Forelimb muscle (tissue), 1 donor: ENCODE results near the gene MYRIP. TPM values are rescaled to one million over a fixed set of nuclear protein-coding genes. Genes with fewer than 3 reads are reported as not detected.
"Not testable (repeated sequence)": the region's sequence is repeated elsewhere in the genome, so short reads cannot be mapped to it uniquely, and the experiment has no call there.

Experiments
- DNase-seq: peaks from one replicate; pipeline ENCODE4 v3.0.0-alpha.2; 2013; ENCODE audit warnings: low read depth
- polyA plus RNA-seq: library from polyadenylated mRNA; unstranded; fragments of 120-200 nt; gene quantifications from one replicate; pipeline ENCODE4 v1.2.1, GENCODE V29; 2013; ENCODE audit not compliant: insufficient read length

Gene MYRIP
- polyA plus RNA-seq, 1 donor: 0.89 TPM

DNA sequence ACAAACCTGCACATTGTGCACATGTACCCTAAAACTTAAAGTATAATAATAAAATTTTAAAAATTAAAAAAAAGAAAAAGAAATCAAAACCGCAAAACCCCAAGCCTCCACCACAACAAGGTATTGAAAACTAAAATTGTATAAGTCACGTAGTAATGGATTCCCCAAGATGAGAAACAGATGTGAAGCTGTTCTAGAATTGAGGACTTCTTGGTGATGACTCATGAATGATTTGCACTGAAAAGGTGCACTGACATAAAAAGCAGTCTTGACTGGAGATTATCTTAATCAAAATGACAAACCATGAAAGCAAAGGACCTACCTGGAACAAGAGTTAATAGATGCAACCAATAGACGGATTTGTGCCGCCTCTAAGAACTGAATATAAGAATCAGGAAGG is 225.8 kb downstream of the MYRIP start:
- DNase-seq: no peak

DNA sequence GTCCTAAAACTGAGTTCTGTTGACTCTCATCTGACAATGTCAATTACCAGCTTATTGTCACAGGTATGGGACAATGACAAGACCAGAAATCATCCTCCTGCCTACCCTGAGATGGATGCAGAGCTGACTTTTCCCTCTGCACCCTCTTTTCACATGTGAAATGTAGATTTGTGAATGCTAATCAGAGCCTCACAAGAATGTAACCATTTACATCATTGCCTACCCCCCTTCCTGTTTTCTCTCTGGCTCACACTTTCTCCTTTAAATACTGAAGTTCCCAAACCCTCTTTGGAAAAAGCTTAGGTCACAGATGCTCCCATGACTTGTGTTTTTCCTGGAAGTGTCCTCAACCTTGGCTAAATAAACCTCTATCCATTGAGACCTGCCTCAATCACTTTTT is 228.2 kb downstream of the MYRIP start:
- DNase-seq: no peak

DNA sequence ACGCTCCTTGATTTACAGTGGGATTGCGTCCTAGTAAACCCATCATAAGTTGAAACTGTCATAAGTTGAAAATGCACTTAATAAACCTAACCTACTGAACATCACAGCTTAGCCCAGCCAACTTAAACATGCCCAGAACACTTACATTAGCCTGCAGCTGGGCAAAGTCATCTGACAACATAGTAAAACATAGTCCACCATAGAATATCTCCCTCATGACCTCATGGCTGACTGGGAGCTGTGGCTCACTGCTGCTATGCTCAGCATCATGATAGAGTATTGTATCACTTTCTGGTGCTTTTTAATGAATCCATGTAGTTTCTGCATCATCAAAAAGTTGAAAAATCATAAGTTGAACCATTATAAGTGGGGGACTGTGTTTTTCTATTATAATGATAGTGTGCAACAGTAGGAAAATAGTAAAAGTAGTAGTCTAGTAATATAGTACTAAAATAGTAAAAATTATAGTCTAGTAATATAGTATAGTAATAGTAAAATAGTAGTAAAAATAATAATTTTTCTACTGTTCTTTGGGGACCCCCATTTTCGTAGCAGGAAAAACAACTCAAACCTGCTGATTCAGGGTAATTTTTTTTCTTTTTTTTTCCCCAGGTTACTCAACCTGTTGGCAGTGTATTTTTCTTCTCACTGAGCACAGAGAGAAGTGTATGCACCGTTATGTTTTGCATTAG is 233.5 kb downstream of the MYRIP start:
- DNase-seq: no peak

DNA sequence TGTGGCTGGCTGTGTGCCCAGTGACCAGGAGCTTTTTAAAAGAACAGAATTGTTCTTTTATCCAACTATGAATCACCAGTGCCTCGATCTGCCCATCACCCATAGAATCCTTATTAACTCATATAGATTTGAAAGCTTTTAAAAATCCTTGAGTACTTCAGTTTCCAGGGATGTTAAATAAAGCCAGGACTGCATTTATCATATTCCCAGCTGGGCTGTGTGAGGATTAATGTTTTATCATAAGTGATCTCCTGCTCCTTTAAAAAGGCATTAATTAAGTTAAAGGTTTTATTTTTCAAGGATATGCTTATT is 234.0 kb downstream of the MYRIP start:
- DNase-seq: no peak

DNA sequence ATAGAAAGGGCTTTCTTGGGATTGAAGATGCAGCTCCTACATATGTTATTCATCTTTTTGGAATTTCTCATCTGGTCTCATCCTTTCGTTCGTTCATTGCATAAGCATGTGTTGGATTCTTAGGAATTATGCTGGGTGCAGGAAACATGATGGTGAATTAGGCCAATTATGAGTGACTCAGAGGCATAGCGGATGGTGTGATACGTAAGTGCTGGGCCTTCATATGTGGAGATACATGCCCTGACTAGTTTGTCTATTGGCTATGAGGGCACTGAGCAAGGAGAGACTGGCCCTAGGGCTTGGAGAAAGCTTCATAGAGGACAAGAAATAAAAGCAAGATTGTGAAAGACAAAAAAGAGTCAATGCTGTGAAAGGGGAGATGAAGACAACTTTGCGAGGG is 235.1 kb downstream of the MYRIP start:
- DNase-seq: no peak

DNA sequence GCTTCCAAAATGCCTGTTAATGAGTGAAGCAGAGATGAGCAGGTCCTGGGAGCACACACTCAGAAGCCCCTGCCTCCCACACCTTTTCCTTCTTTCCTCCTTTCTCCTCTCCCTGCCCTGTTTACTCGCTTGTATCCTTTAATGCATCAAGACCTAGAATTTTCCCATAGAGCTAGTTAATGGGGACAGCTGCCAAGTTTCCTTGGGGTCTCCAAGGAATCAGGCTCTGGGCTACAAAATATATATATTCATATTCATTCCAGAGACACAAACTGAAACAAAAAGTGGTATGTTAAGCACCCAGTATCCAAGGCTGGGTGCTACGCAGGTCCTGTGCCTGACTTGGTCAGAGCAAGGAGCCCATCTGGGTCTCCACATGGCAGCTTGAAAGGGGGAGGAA is 235.6 kb downstream of the MYRIP start:
- no peak for DNase-seq

DNA sequence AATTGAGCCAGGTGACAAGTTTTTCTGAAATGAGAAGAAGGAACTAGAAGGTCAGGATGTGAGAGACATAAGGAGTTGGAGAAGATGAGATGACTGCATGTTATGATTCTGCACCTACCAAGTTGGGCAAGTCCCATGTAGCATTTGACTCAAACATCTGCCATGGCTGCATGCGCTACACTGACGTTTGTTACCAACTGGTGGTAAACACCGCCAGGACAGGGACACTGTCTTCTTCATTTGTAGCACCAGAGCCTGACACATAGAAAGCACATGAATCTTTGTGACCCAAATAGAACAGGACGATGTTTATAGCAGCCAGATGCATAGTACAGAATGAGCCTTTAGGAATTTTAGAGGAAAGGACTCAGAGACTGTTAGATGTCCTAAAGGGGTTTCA is 236.7 kb downstream of the MYRIP start:
- no peak for DNase-seq

DNA sequence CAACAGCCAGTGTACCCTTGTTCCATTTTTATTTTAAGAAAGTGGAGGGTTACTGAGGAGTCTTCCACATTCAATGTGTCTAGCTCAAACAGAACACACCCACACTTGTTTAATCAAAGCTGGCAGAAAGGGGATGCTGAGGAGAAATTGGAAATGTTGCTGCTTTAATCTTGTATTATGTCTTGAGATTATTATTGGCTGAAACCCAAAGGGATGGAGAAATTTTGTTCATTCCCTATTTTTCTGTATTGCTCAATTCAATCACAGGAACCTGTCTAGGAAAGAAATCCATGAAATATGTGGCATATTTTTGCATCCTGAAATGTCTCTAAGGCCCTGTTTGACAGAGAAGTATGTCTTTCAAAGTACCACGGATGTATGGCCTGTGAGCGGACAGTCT is 238.0 kb downstream of the MYRIP start:
- no peak for DNase-seq

DNA sequence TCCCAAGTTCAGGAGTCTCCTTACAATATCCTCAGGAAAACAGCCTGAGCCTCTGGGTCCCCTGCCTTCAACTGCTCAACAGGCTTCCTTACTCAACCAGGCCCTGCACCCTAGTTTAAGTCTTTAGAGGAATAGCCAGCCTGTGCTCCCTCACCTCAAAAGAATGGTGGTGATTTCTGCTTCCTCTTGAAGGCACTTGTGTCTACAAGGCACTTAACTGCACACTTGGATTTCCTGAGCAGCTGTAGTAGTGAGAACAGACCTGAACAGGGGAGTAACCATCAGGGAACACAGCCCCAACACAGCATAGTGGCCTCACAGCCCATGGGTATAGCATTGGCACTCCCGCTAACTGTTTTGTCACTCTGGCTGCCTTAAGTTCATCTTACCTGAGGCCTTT is 244.3 kb downstream of the MYRIP start:
- no peak for DNase-seq

DNA sequence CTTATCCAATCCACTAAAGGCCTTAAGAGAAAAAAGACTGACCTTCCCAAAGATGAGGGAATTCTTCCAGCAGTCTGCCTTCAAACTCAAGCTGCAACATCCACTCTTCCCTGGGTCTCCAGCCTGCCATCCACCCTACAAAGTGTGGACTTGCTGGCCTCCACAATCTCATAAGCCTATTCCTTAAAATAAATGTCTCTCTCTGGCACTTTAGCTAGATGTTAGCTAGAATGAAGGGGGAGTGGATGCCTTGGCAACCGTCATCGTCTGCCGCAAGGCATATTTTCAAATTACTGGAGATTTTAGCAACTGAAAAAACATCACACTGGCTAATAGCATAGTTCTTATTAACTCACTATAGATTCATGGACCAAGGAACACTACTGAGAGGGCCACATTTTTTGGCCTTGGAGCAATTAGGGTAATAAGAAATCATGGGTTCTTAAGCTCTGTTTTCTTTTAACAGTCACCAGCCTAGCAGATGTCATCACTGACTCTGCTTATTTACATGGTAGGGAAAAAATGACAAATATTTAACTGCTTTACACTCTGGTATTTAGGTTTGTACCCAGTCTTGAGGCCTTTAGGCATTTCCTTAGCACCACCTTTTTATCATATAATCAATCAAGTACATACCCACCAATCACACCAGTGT is 245.3 kb downstream of the MYRIP start:
- DNase-seq: no peak

DNA sequence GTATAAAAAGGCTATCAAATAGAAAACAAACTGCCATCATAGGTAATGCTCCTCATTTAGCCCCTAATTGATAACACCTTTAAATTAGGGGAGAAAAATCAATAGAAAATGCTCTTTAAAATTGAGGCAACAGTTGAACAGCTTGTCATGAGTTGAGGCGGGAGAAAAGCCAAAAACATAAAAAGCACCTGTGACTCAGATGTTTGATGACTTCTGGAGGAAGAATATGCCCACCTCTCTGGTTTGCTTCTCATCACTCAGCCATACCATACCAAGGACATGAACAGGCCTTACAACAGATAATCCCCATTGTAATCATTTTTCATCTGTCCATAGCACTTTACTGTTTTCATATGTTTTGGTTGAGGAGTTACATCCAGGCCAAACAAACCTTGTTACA is 246.0 kb downstream of the MYRIP start:
- no peak for DNase-seq

DNA sequence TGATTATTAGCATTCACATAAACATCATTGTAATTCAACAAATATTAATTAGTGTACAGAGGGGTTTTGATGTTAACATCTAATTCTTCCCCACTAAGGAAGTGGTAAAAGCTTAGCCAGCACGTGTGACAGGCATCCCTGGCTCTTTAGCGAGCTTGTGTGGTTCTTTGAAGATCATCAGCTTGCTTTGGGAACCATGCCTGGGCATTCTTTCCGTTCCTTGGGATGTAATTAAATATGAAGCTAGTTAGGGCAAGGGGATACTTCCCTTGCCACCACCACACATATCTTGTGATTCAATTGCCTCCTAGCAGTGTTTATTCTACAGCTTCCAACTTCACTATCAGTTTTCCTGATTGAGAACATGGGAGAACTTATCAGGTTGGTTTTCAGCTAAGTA is 246.5 kb downstream of the MYRIP start:
- DNase-seq: no peak

DNA sequence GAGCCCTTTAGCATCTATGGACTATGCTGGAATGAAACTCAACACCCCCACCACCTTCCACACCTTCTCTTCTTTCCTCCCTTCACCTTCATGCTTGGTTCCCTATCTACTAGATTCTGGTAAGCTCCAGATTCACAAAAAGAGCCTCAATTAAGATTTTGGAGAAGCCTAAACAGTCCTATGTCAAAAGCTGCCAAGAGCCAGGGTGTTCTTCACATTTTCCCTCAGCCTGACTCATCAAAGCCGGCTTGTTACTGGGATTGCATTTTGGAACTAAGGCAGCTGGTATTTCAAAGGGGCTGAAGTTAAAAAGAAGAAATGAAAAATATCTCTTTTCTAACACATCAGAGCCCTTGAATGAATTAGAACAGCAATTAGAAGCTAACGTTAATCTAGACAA is 247.7 kb downstream of the MYRIP start:
- DNase-seq: no peak

DNA sequence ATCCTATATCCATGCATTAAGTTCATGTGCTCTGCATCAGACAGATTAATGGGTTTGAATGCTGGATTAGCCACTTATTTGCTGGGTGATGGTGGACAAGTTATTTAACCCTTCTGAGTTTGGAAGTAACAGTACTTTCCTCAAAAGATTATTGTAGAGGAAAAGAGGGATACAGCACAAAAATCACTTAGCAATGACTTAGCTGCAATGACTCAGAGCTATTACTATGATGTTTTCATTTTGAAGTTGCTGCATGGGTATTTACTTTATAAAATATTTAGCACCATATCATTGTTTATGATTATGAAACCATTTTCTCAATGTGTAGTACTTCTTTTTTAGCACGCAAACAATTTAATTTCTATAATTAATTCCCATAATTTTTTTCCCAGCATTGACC is 248.4 kb downstream of the MYRIP start:
- no peak for DNase-seq

DNA sequence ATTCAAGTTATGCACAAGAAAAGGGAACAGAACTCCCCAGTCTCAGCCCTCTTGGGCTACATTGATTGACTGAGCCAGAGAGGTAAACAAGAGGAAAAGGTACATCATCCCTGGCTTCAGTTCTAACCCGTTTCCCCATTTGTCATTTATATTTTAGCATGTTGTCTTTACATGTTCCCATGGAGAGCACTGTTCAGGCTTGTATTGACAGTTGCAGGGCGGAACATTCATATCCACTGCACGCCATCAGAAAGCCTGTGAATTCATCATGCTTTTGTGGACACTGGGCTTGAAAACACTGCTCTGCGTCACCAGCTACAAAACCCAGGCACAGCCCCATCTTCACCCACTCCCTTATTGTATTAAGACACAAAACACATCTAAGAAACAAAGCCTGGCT is 259.2 kb downstream of the MYRIP start:
- peak; percentile 49 for DNase-seq

DNA sequence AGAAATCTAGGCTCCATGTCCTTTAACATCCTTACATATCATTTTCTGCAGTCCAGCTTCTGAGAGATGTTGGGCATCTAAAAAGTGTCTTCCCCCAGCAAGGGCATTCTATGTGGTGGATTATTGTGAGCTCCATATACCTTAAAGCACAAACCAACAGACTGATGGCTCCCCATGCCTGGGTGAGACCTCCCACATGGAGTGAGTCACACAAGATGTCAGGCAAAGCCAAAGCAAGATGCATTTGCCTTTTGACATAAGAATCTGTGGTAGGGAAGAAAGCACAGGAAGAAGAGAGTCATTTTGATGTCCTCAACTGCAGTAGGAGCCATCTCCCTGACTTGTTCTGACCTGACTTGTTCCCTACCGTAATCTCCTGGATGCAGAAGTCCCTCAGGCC is 261.4 kb downstream of the MYRIP start:
- DNase-seq: no peak

DNA sequence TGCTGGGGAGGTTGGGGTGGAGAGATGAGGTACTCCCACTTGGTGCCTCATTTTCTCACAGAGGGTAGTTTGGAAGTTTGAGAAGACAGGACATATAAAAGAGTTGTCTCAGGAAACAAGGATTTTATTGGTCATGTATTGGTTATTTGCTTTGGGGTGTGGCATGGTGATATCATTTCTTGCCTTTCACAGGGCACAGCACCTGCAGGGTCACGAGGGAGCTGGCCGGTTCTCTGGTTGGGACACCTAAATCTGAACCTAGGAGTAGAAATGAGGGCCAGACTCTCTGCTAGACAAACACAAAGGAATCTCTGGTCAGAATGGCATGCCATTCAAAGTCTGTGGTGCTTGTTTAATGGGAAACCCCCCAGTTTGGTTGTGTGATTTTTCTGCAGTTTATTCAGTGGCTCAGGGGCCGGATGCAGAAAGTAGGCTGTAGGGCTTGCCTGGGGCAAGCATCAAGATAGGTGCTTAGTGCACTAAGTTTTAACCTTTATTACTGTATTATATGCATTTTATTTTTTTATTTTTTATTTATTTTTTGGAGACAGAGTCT is 262.4 kb downstream of the MYRIP start:
- DNase-seq: no peak

DNA sequence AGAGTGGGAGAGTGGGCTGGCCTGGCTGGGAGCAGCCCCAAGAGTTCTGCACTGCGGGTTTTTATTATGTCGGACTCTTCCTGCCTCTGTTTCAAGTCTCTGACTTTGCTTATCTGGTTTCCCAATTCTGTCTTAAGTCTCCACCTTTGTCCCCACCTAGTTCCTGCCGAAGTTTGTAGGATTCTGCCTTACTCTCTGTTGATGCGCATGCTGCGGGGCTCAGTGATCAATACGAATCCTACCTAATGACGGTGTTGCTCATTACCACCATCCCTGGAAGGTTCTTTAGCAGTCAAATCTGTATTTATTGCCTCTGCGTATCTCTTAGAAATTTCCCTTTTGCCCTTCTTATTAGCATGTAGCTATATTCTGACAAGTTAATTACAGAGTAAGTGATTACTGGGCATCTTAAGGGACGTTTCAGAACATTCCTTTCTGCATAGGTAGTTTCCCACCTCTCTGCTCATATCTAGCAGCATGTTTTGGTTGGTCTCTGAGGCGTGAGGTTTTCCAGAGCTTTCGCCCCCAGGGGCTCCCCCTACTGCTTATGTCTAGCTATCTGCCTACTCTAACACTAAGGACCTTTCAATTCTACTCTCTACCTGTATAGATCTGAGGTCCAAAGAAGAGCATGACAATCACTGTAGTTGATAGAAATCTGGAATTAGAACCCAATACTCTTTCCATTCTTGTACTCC is 264.1 kb downstream of the MYRIP start:
- DNase-seq: no peak

DNA sequence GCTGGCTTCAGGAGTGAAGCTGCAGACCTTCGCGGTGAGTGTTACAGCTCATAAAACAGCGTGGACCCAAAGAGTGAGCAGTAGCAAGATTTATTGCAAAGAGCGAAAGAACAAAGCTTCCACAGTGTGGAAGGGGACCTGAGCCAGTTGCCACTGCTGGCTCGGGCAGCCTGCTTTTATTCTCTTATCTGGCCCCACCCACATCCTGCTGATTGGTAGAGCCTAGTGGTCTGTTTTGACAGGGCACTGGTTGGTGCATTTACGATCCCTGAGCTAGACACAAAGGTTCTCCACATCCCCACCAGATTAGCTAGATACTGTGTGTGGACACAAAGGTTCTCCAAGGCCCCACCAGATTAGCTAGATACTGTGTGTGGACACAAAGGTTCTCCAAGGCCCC is 267.7 kb downstream of the MYRIP start:
- not testable (repeated sequence) for DNase-seq

DNA sequence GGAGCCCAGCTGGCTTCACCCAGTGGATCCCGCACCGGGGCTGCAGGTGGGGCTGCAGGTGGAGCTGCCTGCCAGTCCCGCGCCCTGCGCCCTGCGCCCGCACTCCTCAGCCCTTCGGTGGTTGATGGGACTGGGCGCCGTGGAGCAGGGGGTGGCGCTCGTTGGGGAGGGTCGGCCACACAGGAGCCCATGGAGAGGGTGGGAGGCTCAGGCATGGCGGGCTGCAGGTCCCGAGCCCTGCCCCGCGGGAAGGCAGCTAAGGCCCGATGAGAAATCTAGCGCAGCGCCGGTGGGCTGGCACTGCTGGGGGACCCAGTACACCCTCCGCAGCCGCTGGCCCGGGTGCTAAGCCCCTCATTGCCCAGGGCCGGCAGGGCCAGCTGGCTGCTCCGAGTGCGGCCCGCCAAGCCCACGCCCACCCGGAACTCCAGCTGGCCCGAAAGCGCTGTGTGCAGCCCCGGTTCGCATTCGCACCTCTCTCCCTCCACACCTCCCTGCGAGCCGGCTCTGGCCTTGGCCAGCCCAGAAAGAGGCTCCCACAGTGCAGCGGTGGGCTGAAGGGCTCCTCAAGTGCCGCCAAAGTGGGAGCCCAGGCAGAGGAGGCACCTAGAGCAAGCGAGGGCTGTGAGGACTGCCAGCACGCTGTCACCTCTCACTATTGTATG is 268.6 kb downstream of the MYRIP start:
- DNase-seq: not testable (repeated sequence)

DNA sequence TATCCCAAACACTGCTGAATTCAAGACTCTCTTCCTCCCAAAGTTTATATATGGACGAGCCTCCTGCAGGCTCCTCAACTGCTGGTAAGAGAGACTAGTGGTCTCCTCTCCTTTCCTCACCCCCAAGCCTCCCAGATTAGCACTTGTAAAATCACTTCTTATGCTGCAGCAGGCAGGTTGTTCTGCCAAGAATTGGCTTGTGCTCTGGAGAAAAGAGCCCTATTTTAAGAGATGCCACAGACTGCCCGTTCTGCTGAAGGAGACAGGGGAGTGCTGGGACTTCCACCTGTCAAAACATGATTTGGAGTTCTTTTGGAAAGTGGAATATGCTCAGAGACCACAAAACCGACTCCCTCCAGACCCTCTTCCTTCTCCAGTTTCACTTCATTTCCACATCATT is 269.2 kb downstream of the MYRIP start:
- no peak for DNase-seq

DNA sequence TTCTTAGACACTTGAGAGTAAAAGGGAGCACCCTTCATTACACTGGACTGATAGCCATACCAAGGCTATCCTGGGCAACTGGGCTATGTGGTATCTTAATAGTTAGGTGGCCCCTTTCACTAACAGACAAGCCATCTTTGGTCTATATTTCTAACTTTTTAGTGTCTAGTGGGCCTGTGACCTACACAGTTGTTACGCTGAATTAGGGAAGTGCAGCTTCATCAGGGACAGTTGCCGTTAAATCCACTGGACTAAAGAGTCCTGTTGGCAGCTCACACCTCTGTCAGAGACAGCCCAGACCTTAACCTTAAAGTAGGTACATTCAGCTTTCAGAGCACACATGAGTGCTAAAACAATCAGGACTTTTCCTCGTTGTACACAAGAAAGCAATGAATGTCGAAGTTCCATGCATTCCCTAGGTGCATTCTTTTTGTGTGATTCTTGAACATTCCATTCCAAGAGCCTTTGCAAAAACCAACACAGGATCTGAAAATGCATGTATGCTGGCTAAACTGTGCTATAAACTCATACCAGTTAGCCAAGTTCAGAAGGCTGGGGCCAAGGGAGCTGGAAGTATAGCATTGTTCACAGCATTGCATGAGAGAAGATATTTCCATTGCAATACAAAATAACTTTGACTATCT is 269.9 kb downstream of the MYRIP start:
- peak; percentile 31 for DNase-seq
